Endothelial cell of umbilical vein (primary cell): ENCODE data around the gene PALM. TPM values are rescaled to one million over a fixed set of nuclear protein-coding genes. Genes with fewer than 3 reads are reported as not detected.

Experiments
- BruUV-seq: library from RNA; stranded (reverse); fragments of 400-500 nt; replicated peaks from 2 replicates; lab custom pipeline; 2021; lab: Mats Ljungman, UMichigan
- CTCF ChIA-PET: fragments of 300-600, 350-600 bp; sonication (Branson Sonifier 250); formaldehyde crosslinking; loops from one replicate; lab custom pipeline; 2021; ENCODE audit warnings: antibody characterized with exemption, inconsistent platforms; lab: Charles Lee
- POLR2A ChIA-PET: fragments of 300-600, 350-600 bp; sonication (Branson Sonifier 250); formaldehyde crosslinking; loops from one replicate; lab custom pipeline; 2021; ENCODE audit warnings: antibody characterized with exemption, inconsistent platforms; lab: Charles Lee
- DNase-seq: peaks from one replicate; pipeline ENCODE4 v3.0.0-alpha.2; 2011; ENCODE audit warnings: low read depth, low spot score
- FAIRE-seq: peaks from 2 replicates; lab custom pipeline; 2011; peaks lifted over from hg19 to GRCh38; lab: Jason Lieb, UNC
- H2AFZ ChIP-seq: 2 replicates; pipeline ENCODE4 v1.6.0; 2012; ENCODE audit warnings: low read depth, low read length, control low read depth, inconsistent platforms
- H3K27ac ChIP-seq: 2 replicates; pipeline ENCODE4 v1.5.1; 2011; ENCODE audit warnings: low read depth, mild to moderate bottlenecking, control low read depth, low read length, moderate library complexity; ENCODE audit not compliant: insufficient read depth
- H3K27me3 ChIP-seq, 2 experiments: 2 replicates each; pipeline versions ENCODE4 v1.6.0 to v1.6.1; 2011; ENCODE audit warnings: low read length in 2 of 2, mixed read lengths in 1 of 2; ENCODE audit not compliant: control insufficient read depth in 2 of 2, insufficient read depth in 2 of 2
- H3K36me3 ChIP-seq, 2 experiments: 2 replicates in 1 of 2; 3 replicates in 1 of 2; pipeline ENCODE4 v1.5.1; 2011; ENCODE audit warnings: low read length in 2 of 2, mild to moderate bottlenecking in 1 of 2, moderate library complexity in 1 of 2; ENCODE audit not compliant: control insufficient read depth in 2 of 2, insufficient read depth in 2 of 2; ENCODE audit errors: extremely low read depth in 1 of 2
- H3K4me1 ChIP-seq: 3 replicates; pipeline ENCODE4 v1.5.1; 2011; ENCODE audit warnings: mild to moderate bottlenecking, low read length; ENCODE audit not compliant: control insufficient read depth, insufficient read depth; ENCODE audit errors: extremely low read depth
- H3K4me2 ChIP-seq: 2 replicates; pipeline ENCODE4 v1.6.1; 2011; ENCODE audit warnings: low read length, control low read depth, mixed read lengths; ENCODE audit not compliant: insufficient read depth
- H3K4me3 ChIP-seq, 3 experiments: fragments of 200-600 bp in 1 of 3; sonication (generic), shearing (Covaris generic) in 1 of 3; replicated peaks in 1 of 3; 2 replicates each; pipeline ENCODE4 v1.5.1; 2011 to 2016; ENCODE audit warnings: control low read depth in 3 of 3, low read length in 3 of 3, mild to moderate bottlenecking in 2 of 3, inconsistent platforms in 1 of 3, low read depth in 1 of 3, moderate library complexity in 1 of 3; ENCODE audit not compliant: insufficient read depth in 1 of 3
- H3K79me2 ChIP-seq: 2 replicates; pipeline ENCODE4 v1.6.0; 2012; ENCODE audit warnings: low read length, inconsistent platforms; ENCODE audit not compliant: control insufficient read depth, insufficient read depth
- H3K9ac ChIP-seq: replicated peaks from 2 replicates; pipeline ENCODE3; 2011; ENCODE audit warnings: low read length, control low read depth; ENCODE audit not compliant: insufficient read depth; ENCODE audit errors: extremely low read depth
- H3K9me1 ChIP-seq: replicated peaks from 3 replicates; pipeline ENCODE4 v1.6.0; 2011; ENCODE audit warnings: mild to moderate bottlenecking, low read length; ENCODE audit not compliant: control insufficient read depth, insufficient read depth; ENCODE audit errors: extremely low read depth
- H3K9me3 ChIP-seq: replicated peaks from 2 replicates; pipeline ENCODE4 v1.5.1; 2012; ENCODE audit warnings: low read length, inconsistent platforms; ENCODE audit not compliant: control insufficient read depth, insufficient read depth
- H4K20me1 ChIP-seq: replicated peaks from 2 replicates; pipeline ENCODE3; 2011; ENCODE audit warnings: mild to moderate bottlenecking, low read length; ENCODE audit not compliant: control insufficient read depth, insufficient read depth; ENCODE audit errors: extremely low read depth
- CTCF ChIP-seq, 2 donors: IDR thresholded peaks; 1 replicate in 1 of 2; 2 replicates in 1 of 2; pipeline ENCODE4 v1.5.1; 2011; ENCODE audit warnings: low read length in 2 of 2, mild to moderate bottlenecking in 2 of 2, moderate library complexity in 2 of 2, control low read depth in 1 of 2, inconsistent platforms in 1 of 2, low read depth in 1 of 2; ENCODE audit not compliant: insufficient read depth in 1 of 2; ENCODE audit errors: extremely low read depth in 1 of 2
- EZH2 ChIP-seq: IDR thresholded peaks from 2 replicates; pipeline ENCODE4 v1.6.1; 2012; ENCODE audit warnings: borderline replicate concordance, low read depth, mild to moderate bottlenecking, moderate library complexity, low read length, inconsistent platforms; ENCODE audit not compliant: severe bottlenecking
- FOS ChIP-seq: IDR thresholded peaks from 2 replicates; pipeline ENCODE4 v1.6.1; 2011; ENCODE audit warnings: mild to moderate bottlenecking, low read length, moderate library complexity, borderline replicate concordance; ENCODE audit not compliant: insufficient read depth
- GATA2 ChIP-seq: IDR thresholded peaks from 2 replicates; pipeline ENCODE4 v1.7.0; 2011; ENCODE audit warnings: low read depth, mild to moderate bottlenecking, moderate library complexity, mixed read lengths, low read length; ENCODE audit not compliant: insufficient read length, insufficient read depth
- JUN ChIP-seq: IDR thresholded peaks from 2 replicates; pipeline ENCODE4 v1.6.1; 2011; ENCODE audit warnings: borderline replicate concordance, low read depth; ENCODE audit not compliant: insufficient read length, insufficient read depth
- MAX ChIP-seq: IDR thresholded peaks from 2 replicates; pipeline ENCODE4 v1.6.1; 2011; ENCODE audit not compliant: insufficient read depth, insufficient read length
- MYC ChIP-seq: IDR thresholded peaks from one replicate; pipeline ENCODE4 v1.6.1; 2011; ENCODE audit warnings: mild to moderate bottlenecking, low read depth, low read length
- POLR2A ChIP-seq: IDR thresholded peaks from 2 replicates; pipeline ENCODE4 v1.6.1; 2012; ENCODE audit warnings: low read depth, mild to moderate bottlenecking, control low read depth, low read length
- POLR2AphosphoS5 ChIP-seq: IDR thresholded peaks from 2 replicates; pipeline ENCODE4 v1.6.1; 2012; ENCODE audit warnings: low read depth, mild to moderate bottlenecking, control low read depth, low read length, moderate library complexity; ENCODE audit not compliant: insufficient read depth
- dilution Hi-C: fragments of 300-500 bp; cut with MboI; formaldehyde crosslinking; loops from one replicate; pipeline ENCODE4 v1.15.0; 2019; ENCODE audit warnings: low sequenced_read_pairs; ENCODE audit not compliant: extremely low pct_ligation_motif_present
- intact Hi-C: fragments of 100-400 bp; cut with micrococcal nuclease; formaldehyde crosslinking; loops from one replicate; pipeline ENCODE4 v1.10.0; 2022
- polyA plus RNA-seq, 4 experiments: library from polyadenylated mRNA; depleted of rRNA in 3 of 4; stranded (reverse) in 3 of 4; unstranded in 1 of 4; fragments of >200 nt; gene quantifications; 2 replicates each; pipeline versions ENCODE4 v1.2.1 to v1.2.3, GENCODE V29; 2011 to 2012; ENCODE audit warnings: missing spikeins in 1 of 4
- total RNA-seq: library from RNA; stranded (reverse); gene quantifications from 2 replicates; pipeline ENCODE4 v1.2.3, GENCODE V29; 2021

Gene PALM
- total and polyA plus RNA-seq, 2 donors (not counting 3 experiments of a cell fraction or from before 2014, with no cell fraction given): 3.9 to 31.8 TPM

- H4K20me1 ChIP-seq: no peaks in the 10 kb centered on the region
- no peaks in the 10 kb centered on the region for H3K79me2 ChIP-seq
- H3K9me3 ChIP-seq: no peaks in the 10 kb centered on the region
- no peak for DNase-seq
- H3K9me1 ChIP-seq: no peaks in the 10 kb centered on the region
- H3K4me1 ChIP-seq: peaks cover 3% of the 10 kb centered on the region
- ChIA-PET CTCF (interaction anchor here (0.8 to 1.3 kb wide), 2 partner anchors 18 to 23 kb away, joined by 3 read pairs; no protein-coding TSS in a partner anchor), POLR2A (no interaction called here)
- H3K36me3 ChIP-seq: no peaks in the 10 kb centered on the region
- no peak for FAIRE-seq
- no TSS peak for BruUV-seq
- intact Hi-C loops: loop anchor here (2.0 kb wide), 1 partner anchor 24 kb away; no protein-coding TSS in a partner anchor
- H2AFZ ChIP-seq: no peak overlapping the region
- TF ChIP-seq MAX (no peak), GATA2 (no peak), JUN (no peak), POLR2A (no peak), FOS (no peak), CTCF (IDR thresholded peaks at IDR 0.05; ENCODE audit: extremely low read depth in 1 of 2, insufficient read depth in 1 of 2, low read depth in 1 of 2, low read length in 2 of 2) (no peak), POLR2AphosphoS5 (no peak), EZH2 (no peak), MYC (no peak)
- no peak overlapping the region for H3K4me2 ChIP-seq
- dilution Hi-C loops: no loop called here
- H3K27ac ChIP-seq: no peak overlapping the region
- no peaks in the 10 kb centered on the region for H3K27me3 ChIP-seq
- no peak overlapping the region for H3K9ac ChIP-seq
- no peak overlapping the region for H3K4me3 ChIP-seq
These were observed 2.0 kb downstream of the PALM start for GRCh38 chr19:710767-711166.
